PFSK-1 (cell line): ENCODE results near the gene IGHMBP2.

Source experiments
- POLR2AphosphoS5 ChIP-seq: IDR thresholded peaks from 2 replicates; pipeline ENCODE4 v1.6.1; 2012; ENCODE audit warnings: low read depth, mild to moderate bottlenecking, control low read depth, low read length, moderate library complexity
- SIN3A ChIP-seq: IDR thresholded peaks from 2 replicates; pipeline ENCODE4 v1.6.1; 2012; ENCODE audit warnings: mild to moderate bottlenecking, low read length, moderate library complexity, borderline replicate concordance; ENCODE audit not compliant: insufficient read depth
- TAF1 ChIP-seq: IDR thresholded peaks from 2 replicates; pipeline ENCODE4 v1.6.1; 2012; ENCODE audit warnings: low read length, control low read depth, borderline replicate concordance; ENCODE audit not compliant: insufficient read depth
- TF ChIP-seq, protein P1 (sequence below), 2 experiments: IDR thresholded peaks; 2 replicates each; pipeline versions ENCODE4 v1.6.1 to v1.8.0; 2011 to 2012; ENCODE audit warnings: low read depth in 2 of 2, low read length in 2 of 2, control low read depth in 1 of 2, inconsistent platforms in 1 of 2, mild to moderate bottlenecking in 1 of 2, moderate library complexity in 1 of 2; ENCODE audit not compliant: insufficient read depth in 1 of 2

DNA sequence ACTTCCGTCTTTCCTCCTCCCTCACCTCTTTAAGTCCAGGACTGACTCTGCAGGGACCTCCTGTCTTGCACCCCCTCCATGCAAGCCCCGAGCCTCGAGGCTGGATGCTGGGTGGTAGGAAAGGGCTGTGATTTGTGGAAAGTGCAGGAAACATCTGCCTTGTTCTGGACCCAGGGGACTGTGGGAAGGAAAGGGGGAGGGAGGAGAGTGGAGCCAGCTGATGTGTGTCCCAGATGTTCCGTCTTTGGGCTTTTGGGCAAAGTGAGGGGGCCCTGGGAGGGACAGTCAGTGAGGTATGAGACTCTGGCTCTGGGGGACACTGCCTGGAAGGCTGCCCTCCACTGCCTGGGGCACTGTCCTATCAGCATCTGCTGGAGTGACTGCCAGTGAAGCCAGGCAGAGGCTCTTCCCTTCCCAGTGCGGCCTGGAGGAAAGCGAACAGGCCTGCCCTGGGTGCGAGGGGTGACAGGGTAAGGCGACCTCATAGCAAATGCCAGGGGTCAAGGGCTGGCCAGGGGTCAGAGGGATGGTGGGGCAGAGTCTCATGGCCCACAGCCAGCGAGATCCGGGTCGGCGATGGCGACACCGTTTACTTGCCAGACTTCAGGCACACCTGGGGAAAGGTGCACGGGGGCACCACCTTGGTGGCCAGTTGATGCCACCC, 75.4 kb downstream of the IGHMBP2 start:
- TF ChIP-seq POLR2AphosphoS5: no peak
- TF ChIP-seq, protein P1, sequence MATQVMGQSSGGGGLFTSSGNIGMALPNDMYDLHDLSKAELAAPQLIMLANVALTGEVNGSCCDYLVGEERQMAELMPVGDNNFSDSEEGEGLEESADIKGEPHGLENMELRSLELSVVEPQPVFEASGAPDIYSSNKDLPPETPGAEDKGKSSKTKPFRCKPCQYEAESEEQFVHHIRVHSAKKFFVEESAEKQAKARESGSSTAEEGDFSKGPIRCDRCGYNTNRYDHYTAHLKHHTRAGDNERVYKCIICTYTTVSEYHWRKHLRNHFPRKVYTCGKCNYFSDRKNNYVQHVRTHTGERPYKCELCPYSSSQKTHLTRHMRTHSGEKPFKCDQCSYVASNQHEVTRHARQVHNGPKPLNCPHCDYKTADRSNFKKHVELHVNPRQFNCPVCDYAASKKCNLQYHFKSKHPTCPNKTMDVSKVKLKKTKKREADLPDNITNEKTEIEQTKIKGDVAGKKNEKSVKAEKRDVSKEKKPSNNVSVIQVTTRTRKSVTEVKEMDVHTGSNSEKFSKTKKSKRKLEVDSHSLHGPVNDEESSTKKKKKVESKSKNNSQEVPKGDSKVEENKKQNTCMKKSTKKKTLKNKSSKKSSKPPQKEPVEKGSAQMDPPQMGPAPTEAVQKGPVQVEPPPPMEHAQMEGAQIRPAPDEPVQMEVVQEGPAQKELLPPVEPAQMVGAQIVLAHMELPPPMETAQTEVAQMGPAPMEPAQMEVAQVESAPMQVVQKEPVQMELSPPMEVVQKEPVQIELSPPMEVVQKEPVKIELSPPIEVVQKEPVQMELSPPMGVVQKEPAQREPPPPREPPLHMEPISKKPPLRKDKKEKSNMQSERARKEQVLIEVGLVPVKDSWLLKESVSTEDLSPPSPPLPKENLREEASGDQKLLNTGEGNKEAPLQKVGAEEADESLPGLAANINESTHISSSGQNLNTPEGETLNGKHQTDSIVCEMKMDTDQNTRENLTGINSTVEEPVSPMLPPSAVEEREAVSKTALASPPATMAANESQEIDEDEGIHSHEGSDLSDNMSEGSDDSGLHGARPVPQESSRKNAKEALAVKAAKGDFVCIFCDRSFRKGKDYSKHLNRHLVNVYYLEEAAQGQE (IDR thresholded peaks at IDR 0.05; ENCODE audit: insufficient read depth in 1 of 2, low read depth in 2 of 2, low read length in 2 of 2): no peak
- no peak for TF ChIP-seq TAF1
- TF ChIP-seq SIN3A: no peak
